DLD1 (cell line): ENCODE measurements around the gene DNAJC3.

ENCODE experiments used
- in situ Hi-C: cut with HindIII; loops from 2 replicates; pipeline ENCODE4 v1.10.0; 2017; ENCODE audit warnings: low sequenced_read_pairs

DNAJC3 gene, protein sequence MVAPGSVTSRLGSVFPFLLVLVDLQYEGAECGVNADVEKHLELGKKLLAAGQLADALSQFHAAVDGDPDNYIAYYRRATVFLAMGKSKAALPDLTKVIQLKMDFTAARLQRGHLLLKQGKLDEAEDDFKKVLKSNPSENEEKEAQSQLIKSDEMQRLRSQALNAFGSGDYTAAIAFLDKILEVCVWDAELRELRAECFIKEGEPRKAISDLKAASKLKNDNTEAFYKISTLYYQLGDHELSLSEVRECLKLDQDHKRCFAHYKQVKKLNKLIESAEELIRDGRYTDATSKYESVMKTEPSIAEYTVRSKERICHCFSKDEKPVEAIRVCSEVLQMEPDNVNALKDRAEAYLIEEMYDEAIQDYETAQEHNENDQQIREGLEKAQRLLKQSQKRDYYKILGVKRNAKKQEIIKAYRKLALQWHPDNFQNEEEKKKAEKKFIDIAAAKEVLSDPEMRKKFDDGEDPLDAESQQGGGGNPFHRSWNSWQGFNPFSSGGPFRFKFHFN

DNA sequence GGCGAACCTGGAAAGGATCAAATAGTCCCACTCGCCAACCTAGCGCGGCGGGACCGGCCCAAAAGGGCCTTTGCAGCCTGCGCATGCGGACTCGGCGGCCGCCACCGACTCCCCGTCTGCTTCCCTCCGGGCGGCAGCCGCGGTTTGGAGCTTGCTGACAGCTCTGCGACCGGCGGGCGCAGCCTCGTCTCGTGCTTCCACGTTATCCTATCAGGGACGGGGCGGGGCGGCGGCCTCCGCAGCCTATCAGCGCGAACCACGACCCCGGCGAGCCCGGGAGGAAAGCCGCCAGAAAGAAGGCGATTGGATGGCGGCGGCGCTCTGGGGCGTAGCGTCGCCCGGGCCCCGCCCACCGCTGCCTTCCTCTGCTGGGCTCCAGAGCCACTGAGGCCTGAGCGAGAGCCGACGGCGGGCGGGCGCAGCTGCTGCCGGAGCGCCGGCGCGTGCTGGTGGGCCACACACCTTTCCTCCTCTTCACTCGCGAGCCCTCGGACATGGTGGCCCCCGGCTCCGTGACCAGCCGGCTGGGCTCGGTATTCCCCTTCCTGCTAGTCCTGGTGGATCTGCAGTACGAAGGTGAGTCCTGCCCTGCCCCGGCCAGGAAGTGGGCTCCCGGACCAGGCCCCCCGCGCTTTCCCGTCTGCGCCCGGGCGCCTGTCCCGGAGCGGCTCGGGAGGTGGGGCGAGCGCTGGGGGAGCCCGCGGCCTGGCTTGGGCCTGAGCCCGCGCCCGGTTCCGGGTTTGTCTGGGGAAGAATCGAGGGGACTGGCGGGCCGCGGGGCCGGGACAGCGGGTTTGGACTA is at the start of gene DNAJC3:
Gene DNAJC3, plus strand, starts transcription at position 378 of the 802 bp plus-strand sequence. Its CDS starts 117 bp downstream, at position 495.
- in situ Hi-C loops: no loop called here

DNA sequence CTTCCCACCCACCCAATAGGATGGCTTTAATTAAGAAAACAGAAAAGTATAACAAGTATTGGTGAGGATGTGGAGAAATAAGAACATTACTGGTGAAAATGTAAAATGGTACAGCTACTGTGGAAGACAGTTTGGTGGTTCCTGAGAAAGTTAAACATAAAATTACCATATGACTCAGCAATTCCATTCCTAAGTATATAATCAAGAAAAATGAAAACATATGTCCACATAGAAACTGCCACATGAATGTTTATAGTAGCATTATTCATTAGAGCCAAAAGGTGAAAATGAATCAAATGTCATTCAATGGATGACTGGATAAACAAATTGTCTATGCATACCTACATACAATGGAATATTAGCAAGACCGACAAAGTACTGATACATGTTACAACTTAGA is 49.3 kb upstream of the DNAJC3 start:
- in situ Hi-C loops: no loop called here

DNA sequence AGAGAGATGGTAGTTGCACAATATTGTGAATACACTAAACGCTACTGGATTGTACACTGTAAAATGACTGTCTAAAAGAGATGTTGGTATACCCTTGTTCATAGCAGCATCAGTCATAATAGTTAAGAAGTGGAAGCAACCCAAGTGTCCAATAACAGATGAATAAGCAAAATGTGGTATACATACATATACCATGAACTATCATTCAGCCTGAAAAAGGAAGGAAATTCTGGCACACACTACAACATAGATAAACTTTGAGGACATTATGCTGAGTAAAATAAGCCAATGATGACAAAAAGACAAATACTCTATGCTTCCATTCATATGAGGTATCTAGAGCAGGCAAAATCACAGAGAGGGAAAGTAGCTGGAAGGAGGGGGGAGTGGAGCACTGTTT is 48.5 kb upstream of the DNAJC3 start:
- in situ Hi-C loops: no loop called here

DNA sequence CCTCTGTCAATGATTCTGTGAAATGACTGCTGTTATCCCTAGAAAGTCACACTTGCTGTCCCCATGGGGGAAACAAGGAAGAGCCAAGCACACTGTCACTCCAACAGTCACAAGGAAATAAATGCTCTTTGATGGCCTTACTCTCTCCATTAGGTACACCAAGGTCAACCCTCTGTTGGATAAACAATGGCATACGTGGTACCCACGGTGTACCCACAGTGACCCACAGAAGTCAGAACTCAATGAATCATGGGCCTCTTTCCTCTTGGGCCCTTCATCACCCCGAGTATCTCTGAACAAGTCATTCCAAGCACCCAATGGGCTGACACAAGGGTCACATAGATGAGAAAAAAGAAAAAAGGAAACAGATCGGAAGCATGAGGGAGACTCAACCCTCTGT is 47.9 kb upstream of the DNAJC3 start:
- in situ Hi-C loops: no loop called here

DNA sequence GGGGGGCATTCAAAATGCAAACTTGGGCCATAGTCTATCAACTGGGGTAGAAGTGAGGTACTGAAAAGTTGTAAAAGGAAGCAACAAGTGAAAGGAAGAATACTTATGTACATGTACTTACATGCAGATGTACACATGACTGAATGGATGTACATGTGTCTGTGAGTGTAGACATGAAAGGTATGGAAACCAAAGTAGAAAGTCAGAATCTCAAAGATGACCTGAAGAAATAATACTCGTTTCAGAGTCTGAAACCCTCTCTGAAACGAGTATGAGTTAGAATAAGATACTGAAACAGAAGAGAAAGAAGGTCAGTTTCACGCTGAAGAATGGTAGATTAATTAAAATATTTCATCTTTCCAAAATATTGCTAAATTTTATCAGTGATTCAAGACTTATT is 46.3 kb upstream of the DNAJC3 start:
- in situ Hi-C loops: no loop called here

DNA sequence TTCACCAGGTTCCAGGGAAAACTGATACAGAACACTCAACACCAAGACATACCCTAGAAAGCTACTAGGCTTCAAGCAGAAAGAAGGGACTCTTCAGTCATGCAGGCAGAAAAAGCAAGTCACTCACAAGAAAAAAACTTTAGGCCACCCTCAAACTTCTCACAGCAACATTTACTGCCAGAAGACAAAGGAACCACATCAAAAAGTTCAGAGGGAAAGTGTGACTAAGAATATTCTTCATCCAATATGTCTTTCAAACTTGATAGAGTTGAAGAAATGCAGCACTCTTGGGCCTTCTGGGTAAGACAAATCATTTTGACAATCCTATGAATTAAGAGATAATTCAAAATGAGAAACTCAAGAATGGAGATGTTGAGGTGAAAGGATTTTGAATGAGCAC is 40.1 kb upstream of the DNAJC3 start:
- in situ Hi-C loops: no loop called here

DNA sequence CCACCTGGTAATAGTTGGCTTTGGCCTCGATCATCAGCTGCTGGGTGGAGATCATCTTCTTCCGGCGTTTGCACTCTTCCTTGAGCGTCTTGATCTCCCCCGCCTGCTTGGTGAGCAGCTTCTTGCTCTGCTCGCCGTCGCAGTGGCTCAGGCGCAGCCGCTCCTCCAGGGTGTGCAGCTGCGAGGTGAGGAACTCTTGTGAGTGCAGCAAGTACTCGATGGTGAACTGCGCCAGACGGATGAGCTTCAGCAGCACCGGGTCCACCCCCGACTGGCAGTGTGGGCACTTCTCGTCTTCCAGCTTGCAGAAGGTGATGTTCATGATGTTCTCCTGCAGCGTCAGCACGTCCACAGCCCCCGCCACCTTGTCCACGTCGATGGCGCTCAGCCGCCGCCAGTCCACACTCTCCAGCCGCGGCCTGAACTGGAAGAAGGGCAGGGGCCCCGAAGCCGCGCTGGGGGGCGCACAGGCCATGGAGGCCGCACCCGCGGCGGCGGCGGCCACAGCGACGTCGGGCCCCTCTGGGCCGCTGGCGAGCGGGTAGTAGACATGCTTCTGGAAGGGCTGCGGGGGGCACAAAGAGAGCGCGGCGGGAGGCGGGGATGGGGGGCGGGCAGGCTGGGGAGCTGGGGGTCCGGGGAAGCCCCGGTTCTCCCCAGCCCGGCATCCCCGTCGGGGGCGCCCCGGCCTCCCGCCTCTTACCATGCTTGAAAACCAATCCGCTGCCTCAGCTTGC is 35.5 kb upstream of the DNAJC3 start:
- in situ Hi-C loops: no loop called here

DNA sequence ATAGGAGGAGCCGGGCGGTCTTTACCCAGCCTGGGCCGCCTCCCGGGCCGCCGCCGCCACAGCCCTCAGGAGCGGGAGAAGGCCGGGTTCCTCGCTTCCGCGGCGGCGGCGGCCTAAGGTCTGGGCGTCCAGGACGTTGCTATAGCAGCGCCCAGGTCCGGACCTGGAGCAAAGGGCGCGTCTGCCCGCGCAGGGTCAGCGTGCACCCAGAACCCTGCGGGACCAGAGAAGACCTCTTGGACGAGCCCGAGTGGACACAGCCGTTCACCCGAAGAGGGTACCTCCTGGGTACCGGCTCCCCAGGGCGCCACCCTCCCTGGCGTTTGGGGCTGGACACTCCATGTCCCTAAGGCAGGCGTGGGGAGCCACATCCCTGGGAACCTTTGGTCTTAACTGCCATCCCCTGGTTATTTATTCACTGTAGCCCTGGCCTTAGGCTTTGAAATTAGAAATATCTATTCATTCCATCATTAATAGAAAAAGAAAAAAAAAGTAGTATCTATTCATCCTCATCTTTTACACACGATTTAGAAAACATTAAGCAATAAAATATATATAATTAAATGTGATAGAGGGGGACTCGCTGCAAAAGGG is 34.8 kb upstream of the DNAJC3 start:
- in situ Hi-C loops: no loop called here

DNA sequence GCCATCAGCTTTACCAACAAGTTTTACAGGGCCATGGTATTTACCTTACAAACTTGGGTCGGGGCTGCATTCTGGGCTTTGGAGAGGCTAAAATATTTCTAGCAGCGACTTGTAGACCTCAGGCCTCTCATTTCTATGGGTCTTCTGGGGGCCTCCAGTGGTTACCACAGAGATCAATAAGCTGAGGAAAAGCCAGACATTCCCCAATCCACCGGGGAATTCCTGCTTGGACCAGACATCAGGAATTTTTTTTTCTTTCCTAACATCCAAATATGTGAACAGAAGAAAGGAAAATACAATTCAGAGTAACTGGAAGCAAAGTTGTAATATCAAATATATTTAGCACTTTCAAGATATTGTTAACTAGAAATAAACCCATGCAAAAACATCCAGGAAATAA is 33.9 kb upstream of the DNAJC3 start:
- in situ Hi-C loops: no loop called here

DNA sequence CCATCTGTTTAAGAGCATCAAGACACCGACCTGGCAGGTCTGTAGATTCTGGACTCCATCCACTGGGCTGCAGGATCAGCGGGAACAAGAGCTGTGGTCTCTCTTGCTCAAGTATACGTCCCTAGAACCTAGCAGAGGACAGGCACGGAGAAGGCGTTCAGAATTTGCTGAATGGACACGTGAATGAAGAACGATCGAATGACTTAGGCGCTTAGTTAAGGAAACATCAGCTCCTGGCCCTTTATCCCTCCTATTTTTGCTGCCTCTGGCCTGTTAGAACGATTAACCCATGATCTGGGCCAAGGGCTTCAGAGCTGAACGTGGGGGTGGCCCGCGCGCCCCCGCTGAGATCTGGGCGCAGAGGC is 33.4 kb upstream of the DNAJC3 start:
- in situ Hi-C loops: no loop called here

DNA sequence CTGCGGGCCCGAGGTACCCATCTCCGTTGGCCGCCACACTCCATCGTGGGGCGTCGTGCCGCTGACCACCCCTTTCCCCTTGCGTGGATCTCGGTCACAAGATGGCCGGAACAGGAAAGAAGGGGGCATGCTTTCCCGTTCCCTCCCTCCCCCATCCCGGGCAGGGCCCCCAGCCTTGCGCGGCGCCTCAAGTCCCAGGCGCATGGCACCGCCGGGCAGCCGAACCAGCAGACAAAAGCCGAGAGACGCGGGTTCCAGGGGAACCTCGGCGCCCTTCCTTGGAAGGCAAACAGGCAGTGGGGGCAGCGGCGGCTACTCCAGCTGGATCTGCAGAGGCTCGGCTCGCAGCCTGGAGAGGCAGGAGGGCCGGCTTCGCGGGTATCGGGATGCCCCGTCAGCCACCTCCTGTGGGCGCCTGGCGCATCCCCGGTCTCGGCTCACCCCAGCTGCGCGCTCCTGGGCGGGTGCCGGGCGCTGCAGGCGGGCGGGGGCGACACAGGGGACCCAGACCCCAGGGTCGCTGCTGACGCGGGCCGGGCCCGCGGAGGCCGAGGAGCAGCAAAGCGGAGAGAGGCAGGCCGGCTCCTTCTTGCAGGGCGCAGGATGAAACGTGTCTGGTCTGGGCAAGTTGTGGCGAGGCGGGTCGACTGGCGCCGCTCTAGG is 32.9 kb upstream of the DNAJC3 start:
- in situ Hi-C loops: no loop called here

DNA sequence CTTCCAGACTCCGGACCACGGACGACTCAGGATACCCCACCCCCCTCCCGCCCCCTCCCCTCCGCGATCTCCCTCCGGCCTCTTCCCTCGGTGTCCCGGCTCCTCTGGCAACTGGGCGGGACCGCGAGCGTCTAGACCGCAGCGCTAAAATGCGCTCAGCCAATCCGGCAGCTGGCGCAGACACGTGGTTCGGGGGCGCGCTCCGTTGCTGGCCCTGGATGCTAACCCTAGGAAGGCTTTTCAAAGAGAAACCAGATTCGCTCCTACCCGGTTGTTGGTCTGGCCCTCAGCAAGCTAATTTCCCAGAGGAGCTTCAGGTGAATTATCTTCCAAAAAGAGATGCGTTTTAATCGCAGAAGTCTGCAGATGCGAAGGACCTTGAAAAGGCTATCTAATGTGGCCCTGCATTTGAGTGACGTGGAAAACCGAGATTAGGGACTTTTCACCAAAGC is 32.3 kb upstream of the DNAJC3 start, which contains the start of gene DZIP1:
Gene DZIP1, minus strand, starts transcription at position 106 of the 452 bp plus-strand sequence. CDS start 2,677 bp downstream, outside the sequence.
- in situ Hi-C loops: no loop called here

DNA sequence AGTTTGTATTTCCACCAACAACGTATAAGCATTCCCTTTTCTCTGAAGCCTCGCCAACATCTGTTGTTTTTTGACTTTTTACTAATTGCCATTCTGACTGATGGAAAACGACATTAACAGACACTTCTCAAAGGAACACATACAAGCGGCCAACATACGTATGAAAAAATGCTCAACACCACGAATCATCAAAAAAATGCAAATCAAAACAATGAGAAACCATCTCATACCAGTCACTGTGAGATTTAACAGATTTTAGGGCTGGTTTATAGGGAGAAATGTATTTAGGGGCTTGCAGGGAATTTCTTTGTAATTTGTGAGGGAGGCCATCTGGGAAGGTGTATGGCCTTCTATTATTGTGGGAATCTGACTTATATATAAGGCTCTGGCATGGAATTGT is 29.6 kb upstream of the DNAJC3 start:
- in situ Hi-C loops: no loop called here

DNA sequence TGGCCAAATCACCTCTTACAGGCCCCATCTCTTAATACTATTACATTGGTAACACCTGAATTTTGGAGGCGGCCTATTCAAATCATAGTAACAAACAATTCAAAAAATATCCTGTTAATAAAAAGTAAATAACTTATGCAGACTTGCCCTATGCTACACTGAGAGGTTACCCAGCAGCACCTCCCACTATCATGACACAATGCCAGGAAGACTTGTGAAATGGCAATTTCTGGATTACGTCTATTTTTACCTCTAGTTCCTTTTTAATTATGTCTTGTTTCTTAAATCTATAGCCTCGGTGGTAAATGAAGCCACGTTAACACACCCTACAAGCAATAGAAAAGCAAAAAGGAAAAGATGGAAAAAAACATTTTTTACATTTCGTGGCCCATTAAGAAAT is 26.2 kb upstream of the DNAJC3 start:
- in situ Hi-C loops: no loop called here

DNA sequence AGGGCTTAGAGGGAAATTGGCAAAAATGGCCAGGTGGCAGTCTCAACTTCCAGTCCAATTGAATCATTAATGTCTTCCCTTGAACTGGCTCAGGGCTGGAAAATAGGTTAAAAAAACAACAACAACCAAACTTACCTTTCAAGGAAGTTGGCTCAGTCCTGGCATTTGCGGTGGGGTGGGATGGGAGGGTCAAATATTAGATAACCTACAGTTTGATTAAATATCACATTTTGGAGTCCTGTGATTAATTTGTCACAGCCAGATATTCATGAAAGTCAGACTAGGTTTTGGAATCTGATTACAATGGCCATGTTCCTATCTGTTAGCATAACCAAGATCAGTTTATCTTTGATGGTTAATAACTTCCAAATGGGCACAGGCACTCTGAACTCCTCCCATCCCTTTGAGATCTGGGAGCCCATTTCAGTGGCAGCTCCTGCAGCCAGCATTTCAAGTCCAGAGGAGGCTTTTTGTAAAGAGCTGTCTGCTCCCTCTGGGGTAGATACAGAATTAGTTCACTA is 24.6 kb upstream of the DNAJC3 start:
- in situ Hi-C loops: no loop called here

DNA sequence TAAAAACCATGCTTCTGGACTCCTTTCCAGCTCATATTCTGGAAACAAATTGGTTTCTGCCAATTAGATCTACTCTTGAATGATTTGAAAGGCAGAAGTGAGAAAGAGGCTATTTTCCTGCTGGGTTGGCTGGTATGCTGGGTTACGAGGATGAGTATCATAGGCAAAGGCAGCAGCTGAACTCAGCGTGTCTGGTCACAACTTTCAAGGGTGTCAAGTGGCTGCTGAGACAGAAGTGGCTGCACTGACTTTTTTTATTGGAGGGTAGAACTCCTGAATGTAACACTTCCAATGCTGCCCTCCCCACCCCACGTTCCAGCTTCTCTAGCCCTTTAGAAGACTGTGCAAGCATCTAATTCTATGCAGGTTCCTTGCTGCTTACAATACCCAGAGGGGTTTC is 24.1 kb upstream of the DNAJC3 start:
- in situ Hi-C loops: no loop called here

DNA sequence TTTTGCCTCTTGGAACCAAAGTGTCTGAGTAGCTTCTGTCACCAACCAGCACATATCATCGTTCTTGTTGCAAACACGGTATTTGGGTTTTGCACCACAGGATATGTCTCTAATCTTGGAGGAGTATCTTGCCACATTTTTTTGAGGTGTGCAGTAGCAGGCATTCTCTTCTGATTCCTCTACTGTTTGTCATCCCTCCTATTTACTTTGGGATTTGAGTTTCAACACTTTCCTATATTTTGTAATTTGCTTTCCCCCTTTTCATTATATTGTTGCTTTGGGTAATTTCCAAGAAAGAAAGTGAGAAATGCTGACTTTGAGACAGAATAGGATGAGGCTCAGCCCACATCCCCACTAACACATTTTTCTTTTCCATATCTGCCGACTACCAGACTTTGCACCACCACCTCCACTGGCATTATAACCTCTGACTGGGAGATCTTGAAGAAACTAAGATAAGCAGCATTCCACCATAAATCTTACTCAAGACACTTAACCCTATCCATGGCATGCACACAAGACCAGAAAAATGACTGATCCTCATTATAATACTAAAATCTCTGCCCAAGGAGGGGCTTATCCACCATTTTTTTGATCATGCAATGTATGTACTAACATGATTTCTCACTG is 20.4 kb upstream of the DNAJC3 start:
- in situ Hi-C loops: no loop called here

DNA sequence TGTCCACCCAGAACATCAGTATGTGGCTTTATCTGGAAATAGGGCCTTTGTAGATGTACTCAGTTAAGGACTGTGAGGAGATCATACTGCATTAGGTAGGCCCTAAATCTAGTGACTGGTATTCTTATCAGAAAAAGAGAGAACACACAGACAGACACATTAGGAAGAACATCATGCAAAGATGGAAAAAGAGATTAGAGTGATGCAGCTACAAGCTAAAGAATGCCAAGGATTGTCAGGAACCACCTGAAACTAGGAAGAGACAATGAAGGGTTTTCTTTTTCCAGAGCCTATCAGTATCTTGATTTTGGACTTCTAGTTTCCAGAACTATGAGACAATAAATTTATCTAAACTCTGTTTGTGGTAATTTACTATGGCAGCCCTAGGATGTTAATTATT is 17.4 kb upstream of the DNAJC3 start:
- in situ Hi-C loops: no loop called here

DNA sequence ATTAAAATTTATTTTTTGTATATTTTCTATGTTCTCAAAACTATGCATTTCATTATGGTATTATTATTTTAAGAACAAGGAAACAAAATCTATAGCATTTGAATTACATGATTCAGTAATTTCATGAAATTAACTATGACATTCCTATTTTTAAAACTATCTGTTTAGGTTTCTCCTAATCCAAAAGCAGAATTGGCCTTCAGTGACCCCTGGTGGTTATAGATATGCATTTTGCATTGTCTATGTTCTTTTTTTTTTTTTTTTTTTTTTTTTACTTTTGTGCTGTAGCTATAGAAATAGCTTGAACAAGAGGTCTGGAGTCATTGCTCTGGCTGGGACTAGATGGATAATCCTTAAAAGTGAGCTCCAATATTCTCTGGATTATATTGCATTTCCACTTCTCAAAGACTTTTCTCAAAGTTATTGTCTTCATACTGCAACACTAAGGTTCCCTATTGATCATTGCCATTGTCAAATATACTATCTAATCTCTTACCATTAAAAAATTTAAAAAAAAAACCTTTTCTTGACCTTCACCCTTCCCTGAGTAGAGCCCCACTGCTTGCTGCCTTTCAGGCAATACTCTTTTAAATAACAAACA is 15.9 kb upstream of the DNAJC3 start:
- in situ Hi-C loops: no loop called here
